GM23338 (cell line): ENCODE results near the gene SYPL2. TPM values are rescaled to one million over a fixed set of nuclear protein-coding genes. Genes with fewer than 3 reads are reported as not detected.

ENCODE experiments used
- ATAC-seq: fragments of 200-7000 bp; cut with Tn5 transposase; 3 replicates; pipeline ENCODE4 v1.9.1; 2020
- DNase-seq: peaks from one replicate; pipeline ENCODE4 v3.0.0-alpha.2; 2015; ENCODE audit warnings: low spot score
- H2AFZ ChIP-seq: fragments of 200-600 bp; sonication (generic); 2 replicates; pipeline ENCODE4 v1.8.0; 2016; ENCODE audit warnings: antibody characterized with exemption, mild to moderate bottlenecking, moderate library complexity
- H3F3A ChIP-seq: fragments of 200-600 bp; sonication (generic); replicated peaks from 2 replicates; pipeline ENCODE4 v1.8.0; 2017; ENCODE audit warnings: antibody characterized with exemption, mixed run types, low read depth
- H3K27ac ChIP-seq: fragments of 200-600 bp; sonication (generic); 2 replicates; pipeline ENCODE4 v1.6.1; 2016; ENCODE audit warnings: low read depth
- H3K27me3 ChIP-seq: fragments of 200-600 bp; sonication (generic); 2 replicates; pipeline ENCODE4 v1.8.0; 2016; ENCODE audit warnings: mild to moderate bottlenecking, mixed run types, moderate library complexity; ENCODE audit not compliant: insufficient read depth
- H3K36me3 ChIP-seq: fragments of 200-600 bp; sonication (generic); 2 replicates; pipeline ENCODE4 v1.8.0; 2016; ENCODE audit warnings: mild to moderate bottlenecking; ENCODE audit not compliant: insufficient read depth
- H3K4me1 ChIP-seq: fragments of 200-600 bp; sonication (generic); 2 replicates; pipeline ENCODE4 v1.8.0; 2016; ENCODE audit warnings: mild to moderate bottlenecking, moderate library complexity; ENCODE audit not compliant: insufficient read depth
- H3K4me2 ChIP-seq: fragments of 200-600 bp; sonication (generic); 2 replicates; pipeline ENCODE4 v1.7.1; 2017; ENCODE audit warnings: mixed run types
- H3K4me3 ChIP-seq: fragments of 200-600 bp; sonication (generic); 2 replicates; pipeline ENCODE4 v1.6.1; 2016; ENCODE audit warnings: mixed run types
- H3K79me2 ChIP-seq: fragments of 200-600 bp; sonication (generic); replicated peaks from 2 replicates; pipeline ENCODE4 v1.8.0; 2017; ENCODE audit warnings: mild to moderate bottlenecking; ENCODE audit not compliant: insufficient read depth
- H3K9me2 ChIP-seq: fragments of 200-600 bp; sonication (generic); 2 replicates; pipeline ENCODE4 v1.8.0; 2017; ENCODE audit not compliant: insufficient read depth
- H4K20me1 ChIP-seq: fragments of 200-600 bp; sonication (generic); replicated peaks from 2 replicates; pipeline ENCODE4 v1.8.0; 2017; ENCODE audit warnings: mild to moderate bottlenecking; ENCODE audit not compliant: insufficient read depth
- H3K27ac Mint-ChIP-seq: 2 replicates; pipeline ENCODE4 v1.8.0; 2020; ENCODE audit warnings: inconsistent platforms, mild to moderate bottlenecking, moderate library complexity, mixed read lengths
- H3K27me3 Mint-ChIP-seq: 3 replicates; pipeline ENCODE4 v1.8.0; 2022; ENCODE audit warnings: low read depth, mild to moderate bottlenecking, moderate library complexity, mixed read lengths, inconsistent platforms; ENCODE audit not compliant: insufficient read depth, poor library complexity
- H3K36me3 Mint-ChIP-seq: 3 replicates; pipeline ENCODE4 v1.8.0; 2021; ENCODE audit warnings: low read depth, mild to moderate bottlenecking, inconsistent platforms, moderate library complexity, mixed read lengths
- H3K4me1 Mint-ChIP-seq: 3 replicates; pipeline ENCODE4 v1.8.0; 2020; ENCODE audit warnings: mild to moderate bottlenecking, inconsistent platforms, mixed read lengths
- H3K4me3 Mint-ChIP-seq: 3 replicates; pipeline ENCODE4 v1.8.0; 2021; ENCODE audit warnings: moderate library complexity, mild to moderate bottlenecking, inconsistent platforms, mixed read lengths
- H3K9me3 Mint-ChIP-seq: 3 replicates; pipeline ENCODE4 v1.8.0; 2020; ENCODE audit warnings: moderate library complexity, mild to moderate bottlenecking, inconsistent platforms, mixed read lengths
- CREB1 ChIP-seq: fragments of 250-450 bp; sonication (Bioruptor Pico); IDR thresholded peaks from 2 replicates; pipeline ENCODE4 v1.5.0; 2020; ENCODE audit warnings: low read depth, mild to moderate bottlenecking, moderate library complexity
- CTCF ChIP-seq, 2 experiments: fragments of 200-600 bp in 1 of 2; sonication (generic) in 1 of 2; conservative IDR thresholded peaks; 2 replicates each; pipeline versions ENCODE4 v1.5.1 to v1.6.1; 2016 to 2017; ENCODE audit warnings: antibody characterized with exemption in 2 of 2, low read depth in 2 of 2, mild to moderate bottlenecking in 2 of 2, moderate library complexity in 1 of 2
- EZH2 ChIP-seq: fragments of 200-600 bp; sonication (generic); IDR thresholded peaks from one replicate; pipeline ENCODE4 v1.8.0; 2017; ENCODE audit warnings: antibody characterized with exemption, mild to moderate bottlenecking, low read depth; ENCODE audit not compliant: unreplicated experiment
- EZH2phosphoT487 ChIP-seq: fragments of 200-600 bp; sonication (generic); IDR thresholded peaks from one replicate; pipeline ENCODE4 v1.8.1; 2018; ENCODE audit warnings: antibody characterized with exemption; ENCODE audit not compliant: unreplicated experiment
- JUNB ChIP-seq: IDR thresholded peaks from one replicate; pipeline ENCODE4 v1.6.1; 2016; ENCODE audit warnings: antibody characterized with exemption; ENCODE audit not compliant: unreplicated experiment
- NANOG ChIP-seq: IDR thresholded peaks from 2 replicates; pipeline ENCODE4 v1.6.1; 2016; ENCODE audit warnings: antibody characterized with exemption, borderline replicate concordance
- POLR2AphosphoS5 ChIP-seq: IDR thresholded peaks from 2 replicates; pipeline ENCODE4 v1.6.1; 2016; ENCODE audit warnings: antibody characterized with exemption, low read depth
- STAT1 ChIP-seq: IDR thresholded peaks from one replicate; pipeline ENCODE4 v1.6.1; 2016; ENCODE audit warnings: antibody characterized with exemption; ENCODE audit not compliant: unreplicated experiment
- ZNF114 ChIP-seq: fragments of 250-450 bp; sonication (Bioruptor Pico); IDR thresholded peaks from 2 replicates; pipeline ENCODE4 v1.5.0; 2020; ENCODE audit warnings: mild to moderate bottlenecking, moderate library complexity
- ZNF331 ChIP-seq: fragments of 250-450 bp; sonication (Bioruptor Pico); IDR thresholded peaks from 2 replicates; pipeline ENCODE4 v1.5.0; 2020; ENCODE audit warnings: low read depth, mild to moderate bottlenecking, moderate library complexity
- polyA plus RNA-seq: library from polyadenylated mRNA; unstranded; fragments of >200 nt; fragmentation: Nextera tagmentation; extraction: Ambion mirVana; gene quantifications from 2 replicates; pipeline ENCODE4 v1.2.1, GENCODE V29; 2016
- total RNA-seq: library from RNA; depleted of rRNA; stranded (reverse); fragments of >200 nt; shearing (Covaris generic); gene quantifications from 2 replicates; pipeline ENCODE4 v1.2.3, GENCODE V29; 2014
- TF ChIP-seq, protein P1 (sequence below): IDR thresholded peaks from one replicate; pipeline ENCODE4 v1.6.1; 2018; ENCODE audit warnings: antibody characterized with exemption; ENCODE audit not compliant: unreplicated experiment
- TF ChIP-seq, protein P2 (sequence below): fragments of 250-450 bp; sonication (Bioruptor Pico); IDR thresholded peaks from 2 replicates; pipeline ENCODE4 v1.5.0; 2020; ENCODE audit warnings: mild to moderate bottlenecking, moderate library complexity
- TF ChIP-seq, protein P3 (sequence below): IDR thresholded peaks from 2 replicates; pipeline ENCODE4 v1.6.1; 2016; ENCODE audit warnings: antibody characterized with exemption

Gene SYPL2
- total and polyA plus RNA-seq, 2 experiments from 2014 or later = 0.40 to 0.49 TPM

GRCh38 chr1:109491372-109491771 lies 25.0 kb downstream of the SYPL2 start:
- H3K4me1 ChIP-seq = no peaks in the 10 kb centered on the region; the same call in 1 of the 2 replicates
- H2AFZ ChIP-seq = no peak overlapping the region
- H4K20me1 ChIP-seq = no peaks in the 10 kb centered on the region
- H3K27me3 ChIP-seq = no peaks in the 10 kb centered on the region
- no peak overlapping the region for H3K27ac ChIP-seq
- DNase-seq (no peak), ATAC-seq (no peak)
- H3K79me2 ChIP-seq = no peaks in the 10 kb centered on the region
- H3F3A ChIP-seq = no peaks in the 10 kb centered on the region; the same call in 1 of the 2 replicates
- Mint-ChIP-seq H3K9me3 (no peaks in the 10 kb centered on the region), H3K4me3 (no peak overlapping the region), H3K27ac (no peak overlapping the region), H3K4me1 (peaks cover 3% of the 10 kb centered on the region), H3K36me3 (peaks cover 22% of the 10 kb centered on the region; the same call in 2 of the 3 replicates), H3K27me3 (peaks cover 14% of the 10 kb centered on the region)
- no peaks in the 10 kb centered on the region for H3K36me3 ChIP-seq
- H3K4me3 ChIP-seq = no peak overlapping the region
- H3K9me2 ChIP-seq = no peaks in the 10 kb centered on the region
- no peak for TF ChIP-seq EZH2
- TF ChIP-seq STAT1 = no peak
- no peak for TF ChIP-seq ZNF331 (CRISPR knock-in tag)
- TF ChIP-seq ZNF114 = no peak
- TF ChIP-seq, protein P1, sequence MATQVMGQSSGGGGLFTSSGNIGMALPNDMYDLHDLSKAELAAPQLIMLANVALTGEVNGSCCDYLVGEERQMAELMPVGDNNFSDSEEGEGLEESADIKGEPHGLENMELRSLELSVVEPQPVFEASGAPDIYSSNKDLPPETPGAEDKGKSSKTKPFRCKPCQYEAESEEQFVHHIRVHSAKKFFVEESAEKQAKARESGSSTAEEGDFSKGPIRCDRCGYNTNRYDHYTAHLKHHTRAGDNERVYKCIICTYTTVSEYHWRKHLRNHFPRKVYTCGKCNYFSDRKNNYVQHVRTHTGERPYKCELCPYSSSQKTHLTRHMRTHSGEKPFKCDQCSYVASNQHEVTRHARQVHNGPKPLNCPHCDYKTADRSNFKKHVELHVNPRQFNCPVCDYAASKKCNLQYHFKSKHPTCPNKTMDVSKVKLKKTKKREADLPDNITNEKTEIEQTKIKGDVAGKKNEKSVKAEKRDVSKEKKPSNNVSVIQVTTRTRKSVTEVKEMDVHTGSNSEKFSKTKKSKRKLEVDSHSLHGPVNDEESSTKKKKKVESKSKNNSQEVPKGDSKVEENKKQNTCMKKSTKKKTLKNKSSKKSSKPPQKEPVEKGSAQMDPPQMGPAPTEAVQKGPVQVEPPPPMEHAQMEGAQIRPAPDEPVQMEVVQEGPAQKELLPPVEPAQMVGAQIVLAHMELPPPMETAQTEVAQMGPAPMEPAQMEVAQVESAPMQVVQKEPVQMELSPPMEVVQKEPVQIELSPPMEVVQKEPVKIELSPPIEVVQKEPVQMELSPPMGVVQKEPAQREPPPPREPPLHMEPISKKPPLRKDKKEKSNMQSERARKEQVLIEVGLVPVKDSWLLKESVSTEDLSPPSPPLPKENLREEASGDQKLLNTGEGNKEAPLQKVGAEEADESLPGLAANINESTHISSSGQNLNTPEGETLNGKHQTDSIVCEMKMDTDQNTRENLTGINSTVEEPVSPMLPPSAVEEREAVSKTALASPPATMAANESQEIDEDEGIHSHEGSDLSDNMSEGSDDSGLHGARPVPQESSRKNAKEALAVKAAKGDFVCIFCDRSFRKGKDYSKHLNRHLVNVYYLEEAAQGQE = no peak
- TF ChIP-seq POLR2AphosphoS5 = no peak
- TF ChIP-seq, protein P2, sequence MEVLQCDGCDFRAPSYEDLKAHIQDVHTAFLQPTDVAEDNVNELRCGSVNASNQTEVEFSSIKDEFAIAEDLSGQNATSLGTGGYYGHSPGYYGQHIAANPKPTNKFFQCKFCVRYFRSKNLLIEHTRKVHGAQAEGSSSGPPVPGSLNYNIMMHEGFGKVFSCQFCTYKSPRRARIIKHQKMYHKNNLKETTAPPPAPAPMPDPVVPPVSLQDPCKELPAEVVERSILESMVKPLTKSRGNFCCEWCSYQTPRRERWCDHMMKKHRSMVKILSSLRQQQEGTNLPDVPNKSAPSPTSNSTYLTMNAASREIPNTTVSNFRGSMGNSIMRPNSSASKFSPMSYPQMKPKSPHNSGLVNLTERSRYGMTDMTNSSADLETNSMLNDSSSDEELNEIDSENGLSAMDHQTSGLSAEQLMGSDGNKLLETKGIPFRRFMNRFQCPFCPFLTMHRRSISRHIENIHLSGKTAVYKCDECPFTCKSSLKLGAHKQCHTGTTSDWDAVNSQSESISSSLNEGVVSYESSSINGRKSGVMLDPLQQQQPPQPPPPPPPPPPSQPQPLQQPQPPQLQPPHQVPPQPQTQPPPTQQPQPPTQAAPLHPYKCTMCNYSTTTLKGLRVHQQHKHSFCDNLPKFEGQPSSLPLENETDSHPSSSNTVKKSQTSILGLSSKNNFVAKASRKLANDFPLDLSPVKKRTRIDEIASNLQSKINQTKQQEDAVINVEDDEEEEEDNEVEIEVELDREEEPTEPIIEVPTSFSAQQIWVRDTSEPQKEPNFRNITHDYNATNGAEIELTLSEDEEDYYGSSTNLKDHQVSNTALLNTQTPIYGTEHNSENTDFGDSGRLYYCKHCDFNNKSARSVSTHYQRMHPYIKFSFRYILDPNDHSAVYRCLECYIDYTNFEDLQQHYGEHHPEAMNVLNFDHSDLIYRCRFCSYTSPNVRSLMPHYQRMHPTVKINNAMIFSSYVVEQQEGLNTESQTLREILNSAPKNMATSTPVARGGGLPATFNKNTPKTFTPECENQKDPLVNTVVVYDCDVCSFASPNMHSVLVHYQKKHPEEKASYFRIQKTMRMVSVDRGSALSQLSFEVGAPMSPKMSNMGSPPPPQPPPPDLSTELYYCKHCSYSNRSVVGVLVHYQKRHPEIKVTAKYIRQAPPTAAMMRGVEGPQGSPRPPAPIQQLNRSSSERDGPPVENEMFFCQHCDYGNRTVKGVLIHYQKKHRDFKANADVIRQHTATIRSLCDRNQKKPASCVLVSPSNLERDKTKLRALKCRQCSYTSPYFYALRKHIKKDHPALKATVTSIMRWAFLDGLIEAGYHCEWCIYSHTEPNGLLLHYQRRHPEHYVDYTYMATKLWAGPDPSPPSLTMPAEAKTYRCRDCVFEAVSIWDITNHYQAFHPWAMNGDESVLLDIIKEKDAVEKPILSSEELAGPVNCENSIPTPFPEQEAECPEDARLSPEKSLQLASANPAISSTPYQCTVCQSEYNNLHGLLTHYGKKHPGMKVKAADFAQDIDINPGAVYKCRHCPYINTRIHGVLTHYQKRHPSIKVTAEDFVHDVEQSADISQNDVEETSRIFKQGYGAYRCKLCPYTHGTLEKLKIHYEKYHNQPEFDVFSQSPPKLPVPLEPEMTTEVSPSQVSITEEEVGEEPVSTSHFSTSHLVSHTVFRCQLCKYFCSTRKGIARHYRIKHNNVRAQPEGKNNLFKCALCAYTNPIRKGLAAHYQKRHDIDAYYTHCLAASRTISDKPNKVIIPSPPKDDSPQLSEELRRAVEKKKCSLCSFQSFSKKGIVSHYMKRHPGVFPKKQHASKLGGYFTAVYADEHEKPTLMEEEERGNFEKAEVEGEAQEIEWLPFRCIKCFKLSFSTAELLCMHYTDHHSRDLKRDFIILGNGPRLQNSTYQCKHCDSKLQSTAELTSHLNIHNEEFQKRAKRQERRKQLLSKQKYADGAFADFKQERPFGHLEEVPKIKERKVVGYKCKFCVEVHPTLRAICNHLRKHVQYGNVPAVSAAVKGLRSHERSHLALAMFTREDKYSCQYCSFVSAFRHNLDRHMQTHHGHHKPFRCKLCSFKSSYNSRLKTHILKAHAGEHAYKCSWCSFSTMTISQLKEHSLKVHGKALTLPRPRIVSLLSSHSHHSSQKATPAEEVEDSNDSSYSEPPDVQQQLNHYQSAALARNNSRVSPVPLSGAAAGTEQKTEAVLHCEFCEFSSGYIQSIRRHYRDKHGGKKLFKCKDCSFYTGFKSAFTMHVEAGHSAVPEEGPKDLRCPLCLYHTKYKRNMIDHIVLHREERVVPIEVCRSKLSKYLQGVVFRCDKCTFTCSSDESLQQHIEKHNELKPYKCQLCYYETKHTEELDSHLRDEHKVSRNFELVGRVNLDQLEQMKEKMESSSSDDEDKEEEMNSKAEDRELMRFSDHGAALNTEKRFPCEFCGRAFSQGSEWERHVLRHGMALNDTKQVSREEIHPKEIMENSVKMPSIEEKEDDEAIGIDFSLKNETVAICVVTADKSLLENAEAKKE (CRISPR knock-in tag) = no peak
- TF ChIP-seq, protein P3, sequence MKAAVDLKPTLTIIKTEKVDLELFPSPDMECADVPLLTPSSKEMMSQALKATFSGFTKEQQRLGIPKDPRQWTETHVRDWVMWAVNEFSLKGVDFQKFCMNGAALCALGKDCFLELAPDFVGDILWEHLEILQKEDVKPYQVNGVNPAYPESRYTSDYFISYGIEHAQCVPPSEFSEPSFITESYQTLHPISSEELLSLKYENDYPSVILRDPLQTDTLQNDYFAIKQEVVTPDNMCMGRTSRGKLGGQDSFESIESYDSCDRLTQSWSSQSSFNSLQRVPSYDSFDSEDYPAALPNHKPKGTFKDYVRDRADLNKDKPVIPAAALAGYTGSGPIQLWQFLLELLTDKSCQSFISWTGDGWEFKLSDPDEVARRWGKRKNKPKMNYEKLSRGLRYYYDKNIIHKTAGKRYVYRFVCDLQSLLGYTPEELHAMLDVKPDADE = no peak
- no peak for TF ChIP-seq CREB1 (CRISPR knock-in tag)
- TF ChIP-seq JUNB = no peak
- TF ChIP-seq CTCF (conservative IDR thresholded peaks at IDR 0.05; ENCODE audit: low read depth in 2 of 2) = no peak
- TF ChIP-seq NANOG = no peak
- TF ChIP-seq EZH2phosphoT487 = no peak
- no peak overlapping the region for H3K4me2 ChIP-seq
